Gastrocnemius medialis (tissue), 4 donors: Measurements from ENCODE around the gene MRGPRE. TPM values are rescaled to one million over a fixed set of nuclear protein-coding genes. Genes with fewer than 3 reads are reported as not detected.

Experiments used
- ATAC-seq, 2 donors: fragments of 150-250 bp; one replicate each; pipeline ENCODE4 v1.9.1; 2016
- DNase-seq, 2 donors: peaks; one replicate each; pipeline ENCODE4 v3.0.0-alpha.2; 2019
- H3K27ac ChIP-seq, 4 donors: fragments of 200-600 bp; sonication (generic); 1 replicate in 1 of 4; 2 replicates in 3 of 4; pipeline ENCODE4 v1.5.1; 2016 to 2018; ENCODE audit warnings: mild to moderate bottlenecking in 2 of 4, moderate library complexity in 1 of 4
- H3K27me3 ChIP-seq, 3 donors: fragments of 200-600 bp; sonication (generic) in 2 of 3; 1 replicate in 1 of 3; 2 replicates in 2 of 3; pipeline versions ENCODE4 v1.5.1 to v1.6.0; 2016 to 2019; ENCODE audit warnings: mild to moderate bottlenecking in 1 of 3, moderate library complexity in 1 of 3
- H3K36me3 ChIP-seq, 2 donors: fragments of 200-600 bp; sonication (generic) in 1 of 2; one replicate each; pipeline ENCODE4 v1.5.1; 2017 to 2018
- H3K4me1 ChIP-seq, 2 donors: fragments of 200-600 bp; sonication (generic) in 1 of 2; one replicate each; pipeline ENCODE4 v1.5.1; 2016 to 2017; ENCODE audit warnings: mild to moderate bottlenecking in 2 of 2
- H3K4me3 ChIP-seq, 4 donors: fragments of 200-600 bp; sonication (generic) in 3 of 4; 1 replicate in 1 of 4; 2 replicates in 3 of 4; pipeline ENCODE4 v1.5.1; 2016 to 2019; ENCODE audit warnings: mild to moderate bottlenecking in 2 of 4
- H3K9me3 ChIP-seq, 3 donors: fragments of 200-600 bp; sonication (generic) in 2 of 3; 1 replicate in 1 of 3; 2 replicates in 2 of 3; pipeline ENCODE4 v1.5.1; 2016 to 2019
- POLR2A ChIP-seq, 2 donors: fragments of 450-650 bp; IDR thresholded peaks; one replicate each; pipeline ENCODE4 v1.6.1; 2017; ENCODE audit warnings: antibody characterized with exemption in 2 of 2, mild to moderate bottlenecking in 2 of 2, moderate library complexity in 2 of 2
- in situ Hi-C, 4 donors: fragments of 200-750 bp; cut with MboI; loops; one replicate each; pipeline versions ENCODE4 v1.15.0 to v1.8.0; 2017; ENCODE audit warnings: low sequenced_read_pairs in 4 of 4
- intact Hi-C: fragments of 100-400 bp; cut with DNase I; formaldehyde crosslinking; loops from one replicate; pipeline ENCODE4 v1.15.1; 2023; ENCODE audit warnings: low total_unique reads
- total RNA-seq, 4 donors: library from RNA; depleted of rRNA; stranded (reverse); fragments of >200 nt; gene quantifications; one replicate each; pipeline versions ENCODE4 v1.1.0 to v1.2.3, GENCODE V29; 2016
- TF ChIP-seq, protein P1 (sequence below), 5 experiments: fragments of 450-650 bp in 3 of 5; fragments of 200-600 bp in 2 of 5; sonication (generic) in 2 of 5; IDR thresholded peaks in 4 of 5; conservative IDR thresholded peaks in 1 of 5; 1 replicate in 4 of 5; 2 replicates in 1 of 5; pipeline ENCODE4 v1.5.1; 2016 to 2019; ENCODE audit warnings: antibody characterized with exemption in 5 of 5, mild to moderate bottlenecking in 3 of 5, moderate library complexity in 3 of 5

The MRGPRE gene
- total RNA-seq, 4 donors from 2014 or later, result not detected

- intact Hi-C loops (no loop called here), in situ Hi-C loops (loop anchor here in 1 of 4 donors (10.0 kb wide), 1 partner anchor 81 kb away; no protein-coding TSS in a partner anchor)
- ATAC-seq, result peak in 1 of 2 donors; percentile 45
- H3K36me3 ChIP-seq, result no peaks in the 10 kb centered on the region
- H3K4me1 ChIP-seq, result no peaks in the 10 kb centered on the region
- H3K27me3 ChIP-seq, result peaks cover 0 to 6% (median under 1%) of the 10 kb centered on the region in 3 donors
- H3K4me3 ChIP-seq, result no peak overlapping the region
- no peaks in the 10 kb centered on the region for H3K9me3 ChIP-seq
- H3K27ac ChIP-seq, result no peak overlapping the region
- no peak for TF ChIP-seq POLR2A (IDR thresholded peaks at IDR 0.05)
- TF ChIP-seq, protein P1, sequence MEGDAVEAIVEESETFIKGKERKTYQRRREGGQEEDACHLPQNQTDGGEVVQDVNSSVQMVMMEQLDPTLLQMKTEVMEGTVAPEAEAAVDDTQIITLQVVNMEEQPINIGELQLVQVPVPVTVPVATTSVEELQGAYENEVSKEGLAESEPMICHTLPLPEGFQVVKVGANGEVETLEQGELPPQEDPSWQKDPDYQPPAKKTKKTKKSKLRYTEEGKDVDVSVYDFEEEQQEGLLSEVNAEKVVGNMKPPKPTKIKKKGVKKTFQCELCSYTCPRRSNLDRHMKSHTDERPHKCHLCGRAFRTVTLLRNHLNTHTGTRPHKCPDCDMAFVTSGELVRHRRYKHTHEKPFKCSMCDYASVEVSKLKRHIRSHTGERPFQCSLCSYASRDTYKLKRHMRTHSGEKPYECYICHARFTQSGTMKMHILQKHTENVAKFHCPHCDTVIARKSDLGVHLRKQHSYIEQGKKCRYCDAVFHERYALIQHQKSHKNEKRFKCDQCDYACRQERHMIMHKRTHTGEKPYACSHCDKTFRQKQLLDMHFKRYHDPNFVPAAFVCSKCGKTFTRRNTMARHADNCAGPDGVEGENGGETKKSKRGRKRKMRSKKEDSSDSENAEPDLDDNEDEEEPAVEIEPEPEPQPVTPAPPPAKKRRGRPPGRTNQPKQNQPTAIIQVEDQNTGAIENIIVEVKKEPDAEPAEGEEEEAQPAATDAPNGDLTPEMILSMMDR (IDR thresholded peaks at IDR 0.05 in 4 of 5, conservative IDR thresholded peaks at IDR 0.05 in 1 of 5), result peak in 2 of 5 experiments; percentile 29 to 44
- DNase-seq, result no peak
Observed at GRCh38 chr11:3195251-3196160, 36.7 kb downstream of the MRGPRE start.

GRCh38 chr11:3194016-3194816 is 38.0 kb downstream of the MRGPRE start:
- in situ Hi-C loops, result loop anchor here in 1 of 4 donors (10.0 kb wide), 1 partner anchor 79 kb away; no protein-coding TSS in a partner anchor
- ATAC-seq, result no peak
- TF ChIP-seq POLR2A (IDR thresholded peaks at IDR 0.05), result no peak
- no peak overlapping the region for H3K27ac ChIP-seq
- no peak overlapping the region for H3K4me3 ChIP-seq
- intact Hi-C loops, result no loop called here
- no peaks in the 10 kb centered on the region for H3K4me1 ChIP-seq
- no peaks in the 10 kb centered on the region for H3K9me3 ChIP-seq
- H3K36me3 ChIP-seq, result no peaks in the 10 kb centered on the region
- peaks cover 0 to 2% (median 0%) of the 10 kb centered on the region in 3 donors for H3K27me3 ChIP-seq
- DNase-seq, result no peak

DNA sequence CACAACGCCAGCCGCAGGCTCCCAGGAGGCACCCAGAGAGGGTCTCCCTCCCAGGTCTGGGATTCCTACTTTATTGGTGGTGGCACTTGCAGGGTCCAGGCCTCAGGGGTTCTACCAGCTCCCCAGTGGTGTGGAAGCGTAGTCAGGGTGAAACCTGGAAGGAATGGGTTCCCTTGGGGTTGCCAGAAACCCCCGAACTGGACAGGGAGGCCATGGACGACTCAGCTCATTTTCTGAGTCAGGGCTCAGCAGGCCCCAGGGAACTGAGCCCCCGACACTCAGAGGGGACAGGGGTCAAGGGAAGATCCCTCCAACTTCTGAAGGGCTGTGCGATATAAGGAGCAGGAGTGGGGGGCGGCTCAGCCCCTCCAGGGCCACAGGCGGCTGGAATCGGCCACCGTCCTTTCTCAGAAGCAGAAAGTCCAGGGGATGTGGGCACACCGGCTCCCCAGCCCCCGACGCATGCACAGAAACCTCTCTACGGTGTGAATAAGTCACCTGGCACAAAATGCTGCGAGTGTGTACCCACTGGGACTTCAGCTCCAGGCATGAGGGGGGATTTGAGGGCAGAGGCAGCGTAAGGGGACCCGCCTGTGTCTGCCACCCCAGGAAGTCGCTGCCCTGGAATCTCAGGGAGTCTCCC is 38.7 kb downstream of the MRGPRE start:
- no peaks in the 10 kb centered on the region for H3K4me1 ChIP-seq
- TF ChIP-seq POLR2A (IDR thresholded peaks at IDR 0.05), result no peak
- TF ChIP-seq, protein P1 (IDR thresholded peaks at IDR 0.05 in 4 of 5, conservative IDR thresholded peaks at IDR 0.05 in 1 of 5), result no peak
- no peak overlapping the region for H3K4me3 ChIP-seq
- no peak for ATAC-seq
- no peaks in the 10 kb centered on the region for H3K36me3 ChIP-seq
- H3K9me3 ChIP-seq, result no peaks in the 10 kb centered on the region
- intact Hi-C loops, result no loop called here
- no peak overlapping the region for H3K27ac ChIP-seq
- no peak for DNase-seq
- H3K27me3 ChIP-seq, result peaks cover 0 to 2% (median 0%) of the 10 kb centered on the region in 3 donors
- in situ Hi-C loops, result loop anchor here in 1 of 4 donors (10.0 kb wide), 1 partner anchor 79 kb away; no protein-coding TSS in a partner anchor

DNA sequence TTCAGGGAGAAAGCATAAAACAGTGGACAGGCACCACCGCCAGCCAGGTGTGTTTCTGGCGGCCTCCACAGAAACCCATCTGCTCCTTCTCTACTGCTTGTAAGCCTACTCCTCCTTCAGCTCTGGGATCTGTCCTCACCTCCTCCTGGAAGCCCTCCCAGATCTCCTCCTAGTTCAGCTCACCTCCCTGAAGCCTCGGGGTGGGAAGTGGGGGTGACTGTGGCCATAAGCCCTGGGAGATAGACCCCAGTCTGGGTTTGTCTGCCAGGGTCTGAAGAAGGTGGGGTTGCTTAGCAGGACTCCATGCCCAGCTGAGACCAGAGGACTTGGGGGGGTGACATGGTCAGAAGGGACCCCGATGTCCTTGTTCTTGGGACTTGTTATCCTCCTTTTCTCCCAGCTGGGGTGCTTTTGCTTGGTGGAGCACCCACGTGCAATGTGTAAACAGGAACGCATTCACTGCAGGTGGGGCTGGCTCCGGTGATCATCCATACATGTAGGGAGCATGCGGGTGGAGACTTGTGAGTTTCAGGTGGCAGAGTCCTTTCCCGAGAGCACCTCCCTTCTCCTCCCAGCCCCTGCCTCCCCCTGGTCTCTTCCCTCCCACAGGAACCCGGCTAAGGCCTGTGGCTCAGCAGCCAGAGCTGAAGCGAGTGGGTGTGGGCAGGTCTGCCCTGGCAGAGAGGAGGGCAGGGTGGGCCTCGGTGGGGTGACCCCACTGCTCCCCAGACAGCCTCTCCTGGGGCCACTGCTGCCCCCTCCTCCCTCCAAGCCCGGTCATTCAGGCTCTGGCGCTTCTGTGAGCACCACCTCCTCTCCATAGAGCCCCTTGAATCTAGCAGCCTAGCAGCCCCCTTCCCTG is 39.5 kb downstream of the MRGPRE start:
- no peak overlapping the region for H3K4me3 ChIP-seq
- H3K27ac ChIP-seq, result no peak overlapping the region
- H3K4me1 ChIP-seq, result no peaks in the 10 kb centered on the region
- DNase-seq (no peak), ATAC-seq (no peak)
- in situ Hi-C loops (loop anchor here in 1 of 4 donors (10.0 kb wide), 1 partner anchor 78 kb away; no protein-coding TSS in a partner anchor), intact Hi-C loops (no loop called here)
- TF ChIP-seq POLR2A (IDR thresholded peaks at IDR 0.05), result no peak
- TF ChIP-seq, protein P1 (IDR thresholded peaks at IDR 0.05 in 4 of 5, conservative IDR thresholded peaks at IDR 0.05 in 1 of 5), result no peak
- peaks cover 0 to 2% (median 0%) of the 10 kb centered on the region in 3 donors for H3K27me3 ChIP-seq
- H3K36me3 ChIP-seq, result no peaks in the 10 kb centered on the region
- no peaks in the 10 kb centered on the region for H3K9me3 ChIP-seq
